SK-N-DZ (cell line): ENCODE data around the gene ZMYND10.
A peak's percentile ranks its signal among the peaks of the same experiment; 100 is the strongest.

Experiments
- DNase-seq: peaks from one replicate; pipeline ENCODE4 v3.0.0-alpha.2; 2015; ENCODE audit warnings: low spot score

The ZMYND10 gene

DNA sequence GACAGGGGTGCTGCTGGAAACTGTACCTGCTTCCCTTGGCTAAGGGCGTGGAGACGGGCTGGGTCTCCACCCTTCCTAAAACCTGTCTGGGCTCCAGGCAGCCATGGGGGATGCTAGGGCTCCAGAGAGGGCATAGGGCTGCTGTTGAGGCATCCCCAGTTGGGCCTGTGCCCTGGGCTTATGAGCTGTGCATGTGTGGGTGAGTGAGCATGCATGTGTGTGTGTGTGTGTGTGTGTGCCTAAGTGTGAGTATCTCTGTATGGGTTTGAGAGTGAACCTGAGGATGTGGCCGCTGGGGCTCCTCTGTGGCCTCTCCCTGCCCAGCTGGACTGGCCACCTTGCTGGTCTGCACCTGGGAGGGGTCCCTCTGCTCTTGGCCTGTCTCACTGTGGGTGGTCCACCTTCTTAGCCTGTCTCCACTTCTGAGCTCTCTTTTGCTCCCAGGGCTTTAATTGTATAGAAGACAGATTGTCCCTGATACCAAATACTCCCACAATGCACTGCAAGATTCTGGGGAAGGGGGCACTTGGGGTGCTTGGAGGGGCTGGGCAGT is 25.7 kb upstream of the ZMYND10 start:
- no peak for DNase-seq

DNA sequence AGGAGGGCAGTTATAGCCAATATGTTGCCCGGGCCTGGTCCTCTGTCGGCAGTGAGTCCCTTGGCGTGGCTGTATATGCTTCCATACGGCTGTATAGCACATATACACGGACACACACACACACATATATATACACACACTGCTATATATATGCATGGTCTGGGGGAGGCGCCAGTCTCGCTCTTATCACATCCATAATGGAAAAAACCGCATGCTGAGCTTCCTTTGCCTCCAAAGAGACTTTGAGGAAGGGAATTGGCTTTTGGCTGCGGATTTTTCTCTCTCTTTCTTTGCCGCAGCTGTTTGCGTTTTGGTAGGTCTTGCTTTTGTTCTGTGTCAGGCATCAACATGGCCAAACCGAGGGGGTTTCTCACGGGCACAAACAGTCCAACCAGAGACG is 25.1 kb upstream of the ZMYND10 start:
- peak; percentile 59 for DNase-seq

DNA sequence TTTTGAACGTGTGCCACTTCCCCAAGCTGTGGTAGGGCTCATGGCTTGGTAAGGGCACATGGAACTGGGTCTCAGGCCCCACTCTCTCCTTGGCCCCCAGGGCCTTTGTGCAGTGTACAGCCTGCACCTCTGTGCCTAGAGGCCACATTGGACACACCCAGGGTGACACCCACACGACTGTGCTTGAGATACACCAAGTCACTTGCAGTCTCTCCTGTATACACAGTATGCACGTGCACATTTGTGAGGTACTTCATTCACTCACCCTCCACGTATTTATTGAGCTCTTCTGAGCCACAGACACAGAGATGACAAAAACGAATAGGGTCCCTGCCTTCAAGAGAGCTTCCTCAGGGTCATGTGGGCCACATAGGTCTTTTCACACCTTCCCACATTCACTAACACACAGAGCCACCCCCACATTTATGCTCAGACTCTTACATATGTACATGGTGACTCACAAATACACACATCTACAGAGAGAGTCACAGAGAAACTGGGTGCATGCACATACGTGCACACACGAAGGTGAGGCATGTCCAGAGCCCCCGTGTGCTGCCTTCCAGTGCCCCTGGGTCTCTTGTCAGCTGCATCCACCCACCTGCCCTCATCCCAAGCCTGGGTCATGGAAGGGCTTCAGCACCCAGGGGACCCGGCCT is 23.6 kb upstream of the ZMYND10 start:
- DNase-seq, result no peak

DNA sequence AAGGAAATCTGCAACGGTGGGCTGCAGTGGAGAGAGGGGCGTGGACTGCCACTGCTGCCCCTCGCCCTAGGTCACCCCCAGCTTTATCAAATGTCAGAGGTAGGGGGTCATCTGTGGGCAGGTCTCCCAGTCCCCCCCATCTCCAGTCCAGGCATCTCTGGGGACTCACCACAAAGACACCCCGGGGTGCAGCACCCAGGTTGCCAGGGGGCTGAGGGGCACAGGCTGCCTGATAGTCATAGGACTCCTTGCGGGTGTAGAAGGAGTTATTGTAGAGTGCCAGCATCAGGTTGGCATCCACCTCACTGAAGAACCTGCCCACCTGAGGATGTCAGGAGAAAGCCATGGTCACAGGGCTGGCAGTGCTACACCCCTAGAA is 20.3 kb upstream of the ZMYND10 start:
- no peak for DNase-seq

DNA sequence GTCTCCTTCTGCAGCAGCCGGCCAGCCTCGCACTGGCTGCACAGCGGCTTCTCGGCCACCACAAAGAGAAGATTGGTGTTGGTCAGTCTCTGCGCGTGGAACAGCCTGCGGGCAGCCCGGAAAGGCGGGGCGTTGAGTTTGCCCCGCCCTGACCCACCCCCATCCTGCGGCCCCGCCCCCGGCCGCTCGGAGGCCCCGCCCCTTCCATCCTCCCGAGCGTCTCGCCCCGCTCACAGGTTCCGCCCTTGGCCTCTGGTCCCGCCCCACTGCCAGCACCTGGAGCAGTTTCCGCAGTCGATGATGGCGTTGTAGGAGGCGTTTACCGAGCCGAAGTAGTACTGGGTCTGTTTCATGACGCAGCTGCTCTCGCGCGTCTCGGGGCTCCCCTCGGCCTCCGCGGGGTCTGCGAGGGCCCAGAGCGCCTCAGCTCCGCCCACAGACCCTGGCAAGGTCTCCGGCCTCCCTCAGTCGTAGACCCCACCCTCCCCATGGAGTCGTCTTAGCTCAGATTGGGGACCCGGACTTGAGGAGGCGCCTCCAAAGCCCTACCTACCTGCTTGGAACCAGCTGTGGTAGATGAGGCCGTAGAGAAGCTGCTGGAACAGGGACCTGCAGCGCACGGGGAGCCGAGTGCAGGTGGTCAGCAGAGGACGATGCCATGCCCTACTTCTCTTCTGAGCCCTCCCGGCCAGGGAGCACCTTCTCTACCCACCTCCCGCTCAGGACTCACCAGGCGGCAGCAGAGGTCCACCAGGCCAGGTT is 19.7 kb upstream of the ZMYND10 start:
- peak; percentile 78 for DNase-seq

DNA sequence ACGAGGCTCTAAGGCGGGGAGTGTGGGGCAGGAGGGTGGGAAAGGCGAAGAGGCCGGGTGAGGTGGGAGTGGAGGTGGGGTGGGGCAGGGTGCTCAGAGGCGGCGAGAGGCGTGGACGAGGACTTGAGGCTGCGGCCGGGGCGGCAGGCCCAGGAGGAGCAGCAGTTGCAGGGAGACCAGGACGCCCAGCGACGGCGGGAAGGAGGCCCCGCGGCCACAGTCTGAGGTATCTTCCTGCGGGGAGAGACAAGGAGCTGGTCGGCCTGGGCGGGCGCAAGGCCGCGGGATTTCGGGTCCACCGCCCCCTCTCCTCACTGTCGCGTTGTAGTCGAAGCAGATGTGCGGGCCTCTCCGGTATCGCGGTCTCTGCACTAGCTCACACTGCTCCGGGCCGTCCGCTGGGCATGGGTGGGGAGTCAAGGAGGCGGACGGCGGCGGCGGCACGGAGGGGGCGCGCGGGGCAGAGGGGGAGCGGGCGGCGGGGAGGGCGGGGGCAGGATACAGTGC is 19.1 kb upstream of the ZMYND10 start:
- DNase-seq, result no peak

DNA sequence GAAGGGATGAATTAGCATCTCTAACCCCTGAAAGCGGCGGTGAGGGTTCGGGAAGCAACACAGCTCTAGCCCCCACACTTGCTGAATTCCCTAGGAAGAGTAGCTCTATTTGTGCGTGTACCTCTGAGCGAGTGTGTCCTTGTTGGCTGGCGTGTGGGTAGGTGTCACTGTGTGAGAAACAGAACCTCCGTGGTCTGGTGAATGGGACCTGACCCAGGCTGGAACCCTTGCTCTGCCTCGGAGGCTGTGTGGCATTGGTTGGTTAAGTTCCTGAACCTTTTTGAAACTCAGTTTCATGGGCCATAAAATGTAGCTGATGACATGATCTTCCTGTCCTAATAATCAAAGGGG is 14.2 kb upstream of the ZMYND10 start:
- DNase-seq, result no peak

DNA sequence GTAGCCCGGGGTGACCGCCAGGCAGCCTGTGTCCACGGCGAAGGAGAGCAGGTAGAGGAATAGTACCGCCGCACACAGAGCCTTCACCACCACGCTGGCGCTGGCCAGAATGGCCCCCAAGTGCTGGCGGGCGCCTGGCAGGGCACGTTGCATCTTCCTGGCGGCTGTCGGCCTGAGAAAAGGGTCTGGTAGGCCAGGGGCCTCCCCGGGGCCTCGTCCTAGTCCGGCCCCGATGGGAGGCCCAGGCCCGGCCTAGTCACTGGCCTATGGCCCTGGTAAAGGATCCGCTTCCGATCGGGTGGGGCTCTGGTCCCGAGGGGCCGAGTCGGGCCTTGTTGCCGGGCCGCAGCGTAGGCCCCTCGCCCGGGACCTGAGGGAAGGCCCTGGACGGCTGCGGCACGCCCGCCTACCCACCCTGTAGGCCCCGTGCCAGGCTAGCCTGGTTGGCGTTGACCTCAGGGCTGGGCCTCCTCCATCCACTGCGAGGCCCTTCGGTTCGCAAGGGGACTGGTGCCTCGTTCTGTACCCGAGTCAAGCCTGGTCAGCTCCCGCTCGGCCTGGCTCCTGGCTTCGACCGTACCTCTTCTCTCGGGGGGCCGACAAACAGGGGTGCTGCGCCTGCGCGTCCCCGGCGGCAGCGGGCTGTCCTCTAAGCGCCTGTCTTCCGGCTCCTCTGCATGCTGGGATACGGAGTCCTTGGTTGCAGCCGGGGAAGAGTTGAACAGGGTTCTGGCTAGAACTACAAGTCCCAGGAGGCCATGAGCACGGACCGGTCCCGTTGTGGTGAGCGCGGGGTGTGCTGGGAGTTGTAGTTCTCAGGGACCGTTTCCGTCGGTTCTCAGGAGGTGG is 13.6 kb upstream of the ZMYND10 start, which contains the start of gene TMEM115:
TMEM115 (minus strand) TSS at position 611 of the 849 bp plus-strand sequence; CDS start at position 153, 458 bp downstream.
- peak; percentile 97 for DNase-seq

DNA sequence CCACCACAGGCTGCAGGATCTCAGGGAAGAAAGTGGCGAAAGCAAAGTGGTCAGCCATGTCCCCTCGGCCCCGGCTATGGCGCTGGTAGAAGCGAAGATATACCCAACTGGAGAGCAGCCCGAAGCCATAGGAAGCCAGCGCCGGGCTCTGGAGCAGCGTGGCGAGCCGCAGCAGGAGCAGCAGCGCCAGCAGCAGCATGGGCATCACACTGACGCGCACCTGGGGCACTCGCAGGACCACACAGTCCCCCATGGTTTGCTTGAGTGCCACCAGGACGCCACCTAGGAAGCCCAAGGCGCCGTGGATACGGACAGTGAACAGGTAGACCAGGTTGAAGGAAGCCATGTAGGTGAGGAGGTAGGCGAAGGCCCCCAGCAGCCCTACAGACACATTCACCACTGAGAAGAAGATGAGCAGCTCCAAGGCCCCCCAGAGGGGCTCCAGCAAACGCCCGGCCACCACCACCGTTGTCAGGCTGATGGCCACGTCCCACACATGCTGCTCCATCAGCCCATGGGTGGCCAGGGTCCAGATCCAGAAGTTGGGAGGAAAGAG is 12.9 kb upstream of the ZMYND10 start:
- no peak for DNase-seq

DNA sequence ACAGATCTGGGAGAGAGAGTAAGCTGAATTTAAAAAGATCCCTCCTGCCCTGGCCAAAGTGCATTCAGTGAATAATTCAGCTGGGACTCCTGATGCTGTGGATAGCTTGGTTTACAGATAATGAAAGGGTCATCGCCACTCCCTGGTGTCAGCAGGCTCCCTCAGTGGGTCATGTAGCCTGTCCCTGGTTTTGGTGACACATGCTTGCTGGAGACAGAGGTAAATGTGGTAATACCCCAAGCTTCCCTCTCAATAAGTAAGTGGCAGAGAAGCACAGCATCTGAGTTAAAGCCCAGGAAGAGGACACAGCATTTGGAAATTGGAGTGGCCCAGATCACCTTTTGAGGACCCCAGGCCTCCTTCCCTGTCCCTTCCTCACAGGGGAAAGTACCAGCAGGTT is 11.9 kb upstream of the ZMYND10 start:
- no peak for DNase-seq

DNA sequence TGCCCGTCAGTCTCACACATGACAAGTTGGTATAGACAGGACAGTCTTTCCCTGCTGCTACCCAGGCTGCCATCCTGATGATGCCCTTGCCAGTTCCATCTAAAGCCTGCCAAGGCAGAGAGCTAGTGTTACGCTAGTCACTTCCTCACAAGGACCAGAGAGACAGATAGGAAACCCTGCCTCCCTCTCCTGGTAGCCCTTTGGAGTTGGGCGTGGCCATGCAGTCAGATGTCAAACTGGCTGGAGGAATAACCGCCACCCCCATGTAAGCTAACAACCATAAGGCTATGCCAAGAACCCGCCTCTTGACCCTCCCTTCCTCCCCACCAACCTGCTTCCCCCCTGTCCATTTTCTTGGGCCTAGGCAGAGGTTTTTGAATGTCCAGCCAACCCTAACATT is 11.0 kb upstream of the ZMYND10 start:
- no peak for DNase-seq

DNA sequence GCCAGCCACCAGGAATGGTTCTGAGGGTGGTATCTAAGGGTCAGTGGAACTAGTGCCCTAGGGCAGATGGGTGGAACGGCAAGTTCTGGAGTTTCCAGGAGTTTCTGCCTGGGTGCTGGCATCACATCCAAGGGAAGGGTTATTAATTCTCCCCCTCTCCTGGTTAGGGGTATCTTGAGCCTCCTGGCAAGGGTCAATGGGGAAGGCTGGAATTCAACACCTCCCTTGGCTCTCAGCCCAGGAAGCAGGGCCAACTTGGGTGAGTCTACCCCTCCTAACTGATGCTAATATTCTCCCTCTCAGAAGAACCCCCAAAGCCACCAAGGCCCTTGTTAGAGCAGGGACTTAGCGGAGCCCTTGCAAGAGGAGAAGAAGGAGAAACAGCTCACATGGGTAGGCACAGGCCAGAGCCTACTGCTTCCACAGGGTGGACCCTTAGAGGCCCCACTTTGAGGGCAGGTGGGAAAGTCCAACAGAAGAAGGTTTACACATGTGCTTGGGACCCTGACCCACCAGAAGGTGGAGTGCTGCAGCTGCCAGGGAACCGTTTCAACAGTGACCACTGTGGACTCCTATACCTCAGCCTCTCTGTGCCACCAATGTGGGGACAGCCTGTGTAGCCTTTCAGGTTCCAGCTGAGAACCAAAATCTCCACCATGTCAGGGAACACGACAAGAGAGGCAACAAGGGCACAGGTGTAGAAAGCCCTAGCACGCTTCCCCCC is 10.5 kb upstream of the ZMYND10 start:
- no peak for DNase-seq

DNA sequence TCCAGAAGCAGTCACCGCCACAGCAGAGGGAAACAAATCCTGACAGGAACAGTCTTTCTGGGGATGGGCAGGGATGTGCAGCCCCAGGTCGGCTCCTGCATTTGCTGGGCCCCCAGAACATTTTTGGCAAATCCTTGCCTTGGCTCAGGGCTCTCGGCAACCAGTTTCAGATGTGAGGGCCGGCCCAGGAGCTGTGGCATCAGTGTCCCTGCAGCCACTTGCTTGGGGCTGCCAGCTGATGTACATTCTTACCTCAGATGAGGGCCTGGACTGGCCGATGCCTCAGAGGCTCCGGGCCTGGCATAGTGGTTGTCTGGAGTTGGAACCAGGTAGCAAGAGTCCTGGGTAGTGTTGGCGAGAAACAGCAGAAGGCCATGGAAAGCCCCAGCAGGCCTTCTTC is 9.3 kb upstream of the ZMYND10 start:
- DNase-seq, result no peak

DNA sequence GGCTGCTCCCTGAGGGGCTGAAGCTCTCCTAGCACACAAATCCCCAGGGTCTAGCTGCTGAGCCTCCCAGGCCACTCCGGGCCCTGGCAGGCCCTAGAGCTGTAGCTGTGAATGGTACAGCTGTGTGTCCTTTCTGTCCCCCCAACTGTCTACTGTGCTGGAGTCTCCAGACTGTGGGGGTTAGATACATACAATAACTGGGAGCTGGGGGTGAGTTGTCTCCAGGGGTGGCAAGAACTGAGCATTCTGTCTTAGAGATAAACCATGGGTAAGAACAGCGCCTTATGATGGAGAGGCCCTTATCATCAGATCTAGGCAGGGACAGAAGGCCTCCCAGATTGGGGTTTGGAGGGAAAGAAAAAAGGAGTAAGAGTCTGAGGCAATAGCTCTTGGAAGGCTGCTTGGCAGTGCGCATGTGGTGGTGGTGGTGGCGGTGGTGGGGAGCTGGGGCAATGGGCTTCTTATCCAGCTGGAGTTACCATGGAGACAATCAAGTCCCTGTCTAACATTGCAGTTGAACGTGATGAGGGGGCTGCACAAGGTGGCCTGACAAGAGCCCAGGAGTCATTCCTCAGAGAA is 8.7 kb upstream of the ZMYND10 start:
- no peak for DNase-seq

DNA sequence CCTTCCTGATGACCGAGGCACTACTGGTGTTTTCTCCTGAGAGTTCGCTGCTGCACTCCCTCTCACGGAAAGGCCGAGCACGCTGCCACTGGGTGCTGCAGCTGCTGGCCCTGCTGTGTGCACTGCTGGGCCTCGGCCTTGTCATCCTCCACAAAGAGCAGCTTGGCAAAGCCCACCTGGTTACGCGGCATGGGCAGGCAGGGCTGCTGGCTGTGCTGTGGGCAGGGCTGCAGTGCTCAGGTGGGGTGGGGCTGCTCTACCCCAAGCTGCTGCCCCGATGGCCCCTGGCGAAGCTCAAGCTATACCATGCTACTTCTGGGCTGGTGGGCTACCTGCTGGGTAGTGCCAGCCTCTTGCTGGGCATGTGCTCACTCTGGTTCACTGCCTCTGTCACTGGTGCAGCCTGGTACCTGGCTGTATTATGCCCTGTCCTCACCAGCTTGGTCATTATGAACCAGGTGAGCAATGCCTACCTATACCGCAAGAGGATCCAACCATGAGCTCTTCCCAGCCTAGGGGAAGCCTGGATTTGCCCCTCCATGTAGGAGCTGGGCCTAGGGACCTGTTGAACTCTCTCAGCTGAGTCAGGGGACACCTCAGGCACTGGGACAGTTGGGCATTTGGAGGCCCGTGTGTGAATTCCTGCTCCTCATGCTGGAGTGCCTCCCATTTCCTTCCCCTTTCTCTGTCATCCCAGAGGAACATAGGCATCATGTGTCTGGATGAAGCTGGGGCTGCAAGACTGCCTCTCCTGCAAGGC is 7.9 kb upstream of the ZMYND10 start:
- no peak for DNase-seq

DNA sequence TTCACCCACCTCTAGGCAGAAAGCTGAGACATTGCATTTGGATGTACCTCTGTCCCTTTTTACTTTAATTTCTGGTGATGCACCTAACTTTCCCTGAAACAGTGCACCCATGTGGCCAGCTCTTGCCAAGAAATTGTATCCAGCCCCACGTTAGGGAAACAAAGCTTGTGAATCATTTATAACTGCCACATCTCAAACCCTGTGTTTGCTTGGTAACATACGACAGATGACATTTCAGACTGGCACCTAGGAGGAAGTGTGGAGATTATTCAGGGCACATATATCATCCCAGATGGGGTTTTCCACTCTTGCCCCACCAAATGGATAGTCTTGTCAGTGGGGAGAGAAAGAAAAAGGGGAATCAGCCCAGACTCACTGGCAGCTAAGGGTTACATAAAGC is 7.2 kb upstream of the ZMYND10 start:
- DNase-seq, result no peak

DNA sequence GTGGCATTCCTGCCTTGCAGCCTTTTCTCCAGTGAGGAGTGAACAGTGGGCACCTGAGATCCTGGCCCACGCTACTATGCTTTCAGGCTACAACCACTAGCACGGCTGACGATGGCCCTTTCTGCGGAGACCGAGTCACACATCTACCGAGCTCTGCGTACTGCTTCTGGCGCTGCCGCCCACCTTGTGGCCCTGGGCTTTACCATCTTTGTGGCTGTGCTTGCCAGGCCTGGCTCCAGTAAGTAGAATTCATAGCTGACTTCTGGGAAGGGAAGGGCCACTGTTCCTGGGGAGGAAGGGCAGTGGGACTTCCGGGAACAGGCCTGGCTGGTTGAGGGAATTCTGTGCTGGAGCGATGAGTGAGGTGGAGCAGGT is 5.8 kb upstream of the ZMYND10 start:
- DNase-seq, result no peak

DNA sequence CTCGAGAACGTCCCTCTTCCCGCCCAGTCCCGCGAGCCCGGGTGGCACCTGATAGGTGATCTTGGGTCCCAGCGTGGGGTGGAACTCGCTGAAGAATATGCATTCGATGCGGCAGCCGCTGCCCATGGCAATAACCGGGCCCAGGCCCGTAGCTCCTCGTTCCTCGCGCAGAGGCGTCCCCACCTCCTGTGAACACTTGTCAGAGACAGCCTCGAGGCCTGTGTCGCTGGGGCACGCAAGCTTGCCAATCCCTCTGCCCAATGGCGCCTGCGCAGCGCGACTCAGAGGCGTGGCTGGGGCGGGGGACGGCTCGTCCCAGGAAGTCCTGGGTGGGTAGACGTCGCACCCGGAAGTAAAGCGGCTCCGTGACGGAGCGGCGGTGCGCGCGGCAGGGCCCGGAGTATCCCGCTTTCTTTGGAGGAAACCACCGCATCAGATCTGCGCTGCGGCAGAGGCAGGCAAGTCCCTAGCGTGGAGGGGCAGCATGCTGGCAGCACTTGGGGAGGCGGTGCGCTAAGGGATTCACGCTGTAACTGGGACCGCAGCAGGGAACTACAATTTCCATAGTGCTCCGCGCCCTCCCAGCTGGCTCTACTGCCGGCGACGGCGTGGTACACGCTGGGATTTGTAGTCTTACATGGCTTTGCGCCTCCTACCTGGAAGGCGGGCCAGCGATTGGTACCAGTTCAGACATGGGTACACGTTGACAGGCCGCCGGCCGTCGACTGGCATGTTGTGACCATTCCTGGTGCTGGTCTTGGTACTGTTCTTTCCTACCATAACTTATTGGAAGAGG is 5.2 kb upstream of the ZMYND10 start, which contains the start of the genes CYB561D2 and NPRL2:
CYB561D2 (plus strand) TSS at position 336 of the 796 bp plus-strand sequence. CDS start 572 bp downstream, outside the sequence.
NPRL2 (minus strand) TSS at position 249 of the 796 bp plus-strand sequence; CDS start at position 126, 123 bp downstream.
- peak; percentile 91 for DNase-seq

DNA sequence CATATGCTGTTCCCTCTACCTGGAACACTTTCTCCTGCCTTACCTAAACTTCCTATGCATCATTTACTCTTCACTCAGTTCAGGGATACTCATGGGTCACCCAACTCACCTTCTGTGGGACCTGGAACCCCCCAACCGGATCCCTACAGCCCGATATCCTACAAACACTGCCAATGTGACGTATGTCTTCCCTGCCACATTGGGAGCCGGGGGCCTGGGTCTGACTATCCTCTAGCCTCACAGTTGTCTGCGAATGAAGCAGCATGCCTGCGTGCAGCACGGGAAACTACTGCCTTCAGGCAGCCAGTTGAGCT is 4.6 kb upstream of the ZMYND10 start:
- DNase-seq, result no peak
